Measurements from ENCODE around the gene PLIN4. TPM values are rescaled to one million over a fixed set of nuclear protein-coding genes. Genes with fewer than 3 reads are reported as not detected.

Gene PLIN4
- polyA plus RNA-seq, 1 donor (not counting 4 experiments of a cell fraction or from before 2014, with no cell fraction given), result not detected

DNA sequence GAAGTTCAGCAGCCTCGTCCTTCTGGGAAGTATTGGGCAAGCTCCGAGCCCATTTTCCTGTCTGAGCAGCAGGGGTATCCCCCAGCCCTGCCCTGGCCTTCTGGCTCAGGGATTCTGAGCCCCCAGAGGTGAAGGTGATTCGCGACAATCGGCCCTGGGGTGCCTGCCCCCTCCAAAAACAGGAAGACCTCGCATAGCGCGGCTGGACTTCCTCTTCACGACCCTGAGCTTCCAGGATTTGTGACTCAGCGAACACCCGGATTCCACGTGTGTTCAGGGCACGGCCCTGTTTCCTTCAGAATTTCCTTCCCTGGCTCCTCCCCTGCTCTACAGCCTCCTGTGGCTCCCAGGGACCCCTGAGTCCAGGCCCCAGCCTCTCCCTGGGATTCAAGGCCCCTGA lies 41.3 kb upstream of the PLIN4 start, which contains the start of gene SEMA6B:
SEMA6B (minus strand) TSS at position 116 of the 400 bp plus-strand sequence. CDS start 1,227 bp downstream, outside the sequence.
- no peak for DNase-seq (ENCODE audit: low read depth, low spot score)
- Histone ChIP-seq H3K27ac (ENCODE audit: control insufficient read depth, insufficient read depth, low read length) (no peak within 1 kb of the TSS), H3K9me1 (ENCODE audit: control insufficient read depth, extremely low read depth, insufficient read depth, low read length) (no peaks in the 10 kb centered on the region), H3K4me1 (ENCODE audit: control insufficient read depth, extremely low read depth, insufficient read depth, low read length) (no peaks in the 10 kb centered on the region), H3K36me3 (ENCODE audit: control insufficient read depth in 2 of 2, extremely low read depth in 1 of 2, insufficient read depth in 2 of 2, low read length in 2 of 2) (no peaks in the 10 kb centered on the region), H2AFZ (ENCODE audit: control insufficient read depth, low read length) (no peak within 1 kb of the TSS), H3K9me3 (ENCODE audit: control insufficient read depth, low read depth, low read length) (no peaks in the 10 kb centered on the region), H3K4me2 (ENCODE audit: control insufficient read depth, extremely low read depth, insufficient read depth, low read depth, low read length) (no peak within 1 kb of the TSS), H3K27me3 (ENCODE audit: control insufficient read depth, extremely low read depth, insufficient read depth, low read length) (no peaks in the 10 kb centered on the region), H3K4me3 (ENCODE audit: control insufficient read depth in 2 of 3, extremely low read depth in 1 of 3, insufficient read depth in 2 of 3, low read depth in 1 of 3, low read length in 3 of 3) (no peak within 1 kb of the TSS), H3K79me2 (ENCODE audit: control insufficient read depth, insufficient read depth, low read length) (no peaks in the 10 kb centered on the region), H3K9ac (ENCODE audit: control insufficient read depth, extremely low read depth, insufficient read depth, low read length) (no peak within 1 kb of the TSS), H4K20me1 (ENCODE audit: control insufficient read depth, extremely low read depth, insufficient read depth, low read length) (no peaks in the 10 kb centered on the region)
- TF ChIP-seq CTCF (optimal IDR thresholded peaks at IDR 0.05 in 1 of 3, IDR thresholded peaks at IDR 0.05 in 1 of 3, conservative IDR thresholded peaks at IDR 0.05 in 1 of 3; ENCODE audit: extremely low read depth in 1 of 3, insufficient read depth in 2 of 3, low read length in 3 of 3), result no peak
- TF ChIP-seq EZH2 (IDR thresholded peaks at IDR 0.05; ENCODE audit: low read length), result no peak
- dilution Hi-C loops (cut with MboI; ENCODE audit: extremely low pct_ligation_motif_present, low sequenced_read_pairs), result no loop called here
- no peak for FAIRE-seq

GRCh38 chr19:4557971-4558941 lies 40.0 kb upstream of the PLIN4 start:
- no peak for DNase-seq (ENCODE audit: low read depth, low spot score)
- no peak overlapping the region for H3K27ac ChIP-seq (ENCODE audit: control insufficient read depth, insufficient read depth, low read length)
- no peaks in the 10 kb centered on the region for H3K9me1 ChIP-seq (ENCODE audit: control insufficient read depth, extremely low read depth, insufficient read depth, low read length)
- no peaks in the 10 kb centered on the region for H3K9me3 ChIP-seq (ENCODE audit: control insufficient read depth, low read depth, low read length)
- FAIRE-seq, result no peak
- dilution Hi-C loops (cut with MboI; ENCODE audit: extremely low pct_ligation_motif_present, low sequenced_read_pairs), result no loop called here
- TF ChIP-seq EZH2 (IDR thresholded peaks at IDR 0.05; ENCODE audit: low read length), result no peak
- peak; percentile 80 to 94 (median 91) for TF ChIP-seq CTCF (optimal IDR thresholded peaks at IDR 0.05 in 1 of 3, IDR thresholded peaks at IDR 0.05 in 1 of 3, conservative IDR thresholded peaks at IDR 0.05 in 1 of 3; ENCODE audit: extremely low read depth in 1 of 3, insufficient read depth in 2 of 3, low read length in 3 of 3)
- no peak overlapping the region for H3K4me3 ChIP-seq (ENCODE audit: control insufficient read depth in 2 of 3, extremely low read depth in 1 of 3, insufficient read depth in 2 of 3, low read depth in 1 of 3, low read length in 3 of 3)
- no peaks in the 10 kb centered on the region for H3K27me3 ChIP-seq (ENCODE audit: control insufficient read depth, extremely low read depth, insufficient read depth, low read length)
- no peak overlapping the region for H3K4me2 ChIP-seq (ENCODE audit: control insufficient read depth, extremely low read depth, insufficient read depth, low read depth, low read length)
- H2AFZ ChIP-seq (ENCODE audit: control insufficient read depth, low read length), result no peak overlapping the region
- H3K9ac ChIP-seq (ENCODE audit: control insufficient read depth, extremely low read depth, insufficient read depth, low read length), result no peak overlapping the region
- H3K79me2 ChIP-seq (ENCODE audit: control insufficient read depth, insufficient read depth, low read length), result no peaks in the 10 kb centered on the region
- H4K20me1 ChIP-seq (ENCODE audit: control insufficient read depth, extremely low read depth, insufficient read depth, low read length), result no peaks in the 10 kb centered on the region
- no peaks in the 10 kb centered on the region for H3K36me3 ChIP-seq (ENCODE audit: control insufficient read depth in 2 of 2, extremely low read depth in 1 of 2, insufficient read depth in 2 of 2, low read length in 2 of 2)
- H3K4me1 ChIP-seq (ENCODE audit: control insufficient read depth, extremely low read depth, insufficient read depth, low read length), result no peaks in the 10 kb centered on the region

Data from keratinocyte (primary cell).